HepG2 (cell line): ENCODE measurements around the gene CACNA2D1.

ENCODE experiments used
- BRF2 ChIP-seq: sonication (generic); formaldehyde crosslinking; IDR thresholded peaks from 2 replicates; pipeline ENCODE4 v1.8.1; 2022; ENCODE audit warnings: mild to moderate bottlenecking, missing genetic modification reagents
- HMG20A ChIP-seq: IDR thresholded peaks from 2 replicates; pipeline ENCODE4 v1.6.1; 2016; ENCODE audit warnings: borderline replicate concordance
- SIN3A ChIP-seq: IDR thresholded peaks from 2 replicates; pipeline ENCODE4 v1.6.1; 2011; ENCODE audit warnings: low read depth, mild to moderate bottlenecking, control low read depth, low read length, borderline replicate concordance
- ZNF18 ChIP-seq: sonication (generic); formaldehyde crosslinking; IDR thresholded peaks from 2 replicates; pipeline ENCODE4 v1.8.0; 2022; ENCODE audit warnings: mild to moderate bottlenecking, missing genetic modification reagents; ENCODE audit not compliant: insufficient replicate concordance
- ZNF691 ChIP-seq: sonication (generic); formaldehyde crosslinking; IDR thresholded peaks from 2 replicates; pipeline ENCODE4 v1.4.0; 2020; ENCODE audit warnings: missing genetic modification reagents, low read depth, mild to moderate bottlenecking, borderline replicate concordance
- TF ChIP-seq, protein P1 (sequence below): sonication (generic); formaldehyde crosslinking; IDR thresholded peaks from 2 replicates; pipeline ENCODE4 v1.5.0; 2020; ENCODE audit warnings: mild to moderate bottlenecking, missing genetic modification reagents, moderate library complexity

DNA sequence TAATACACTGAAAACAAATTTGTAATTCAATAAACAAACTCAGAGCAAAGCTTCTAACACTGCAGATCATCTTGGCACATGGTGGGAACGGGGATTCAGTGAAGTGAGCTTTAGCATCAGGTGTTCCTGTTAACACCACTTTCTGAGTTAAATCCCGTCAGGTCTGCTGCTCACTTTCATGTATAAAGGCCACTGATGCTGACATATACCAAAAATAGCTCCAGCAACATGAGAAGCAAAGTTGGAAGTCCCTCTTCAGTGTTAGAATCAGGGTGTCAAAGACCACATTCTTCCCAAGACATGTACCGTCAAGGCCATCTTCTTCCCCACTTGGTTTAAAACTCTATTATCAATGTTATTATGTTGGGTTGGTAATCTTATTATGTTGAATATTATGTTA is 11.7 kb upstream of the CACNA2D1 start:
- TF ChIP-seq, protein P1, sequence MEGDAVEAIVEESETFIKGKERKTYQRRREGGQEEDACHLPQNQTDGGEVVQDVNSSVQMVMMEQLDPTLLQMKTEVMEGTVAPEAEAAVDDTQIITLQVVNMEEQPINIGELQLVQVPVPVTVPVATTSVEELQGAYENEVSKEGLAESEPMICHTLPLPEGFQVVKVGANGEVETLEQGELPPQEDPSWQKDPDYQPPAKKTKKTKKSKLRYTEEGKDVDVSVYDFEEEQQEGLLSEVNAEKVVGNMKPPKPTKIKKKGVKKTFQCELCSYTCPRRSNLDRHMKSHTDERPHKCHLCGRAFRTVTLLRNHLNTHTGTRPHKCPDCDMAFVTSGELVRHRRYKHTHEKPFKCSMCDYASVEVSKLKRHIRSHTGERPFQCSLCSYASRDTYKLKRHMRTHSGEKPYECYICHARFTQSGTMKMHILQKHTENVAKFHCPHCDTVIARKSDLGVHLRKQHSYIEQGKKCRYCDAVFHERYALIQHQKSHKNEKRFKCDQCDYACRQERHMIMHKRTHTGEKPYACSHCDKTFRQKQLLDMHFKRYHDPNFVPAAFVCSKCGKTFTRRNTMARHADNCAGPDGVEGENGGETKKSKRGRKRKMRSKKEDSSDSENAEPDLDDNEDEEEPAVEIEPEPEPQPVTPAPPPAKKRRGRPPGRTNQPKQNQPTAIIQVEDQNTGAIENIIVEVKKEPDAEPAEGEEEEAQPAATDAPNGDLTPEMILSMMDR (CRISPR knock-in tag), result no peak
- TF ChIP-seq SIN3A, result no peak
- TF ChIP-seq ZNF18, result no peak
- no peak for TF ChIP-seq BRF2 (CRISPR knock-in tag)
- TF ChIP-seq ZNF691 (CRISPR knock-in tag), result no peak
- TF ChIP-seq HMG20A (CRISPR knock-in tag), result no peak
